Kidney epithelial cell (primary cell): ENCODE measurements around the gene OSTF1. TPM values are rescaled to one million over a fixed set of nuclear protein-coding genes. Genes with fewer than 3 reads are reported as not detected.

Source experiments
- DNase-seq: peaks from one replicate; pipeline ENCODE4 v3.0.0-alpha.2; 2010; ENCODE audit warnings: low read depth
- H3K27me3 ChIP-seq: 2 replicates; pipeline ENCODE4 v1.6.0; 2011; ENCODE audit warnings: low read length; ENCODE audit not compliant: control insufficient read depth, insufficient read depth
- H3K36me3 ChIP-seq: 2 replicates; pipeline ENCODE4 v1.5.1; 2011; ENCODE audit warnings: low read length; ENCODE audit not compliant: control insufficient read depth, insufficient read depth
- H3K4me3 ChIP-seq: 2 replicates; pipeline ENCODE4 v1.5.1; 2011; ENCODE audit warnings: low read depth, mild to moderate bottlenecking, control low read depth, low read length
- total RNA-seq: library from RNA; depleted of rRNA; stranded (reverse); fragments of >200 nt; gene quantifications from 2 replicates; pipeline ENCODE4 v1.2.3, GENCODE V29; 2015
- TF ChIP-seq, protein P1 (sequence below): IDR thresholded peaks from 2 replicates; pipeline ENCODE4 v1.5.1; 2011; ENCODE audit warnings: mild to moderate bottlenecking, moderate library complexity, low read length, control low read depth, inconsistent platforms; ENCODE audit not compliant: insufficient read depth, poor library complexity, severe bottlenecking

OSTF1 gene
- total RNA-seq, 1 donor from 2014 or later = 12.3 TPM

DNA sequence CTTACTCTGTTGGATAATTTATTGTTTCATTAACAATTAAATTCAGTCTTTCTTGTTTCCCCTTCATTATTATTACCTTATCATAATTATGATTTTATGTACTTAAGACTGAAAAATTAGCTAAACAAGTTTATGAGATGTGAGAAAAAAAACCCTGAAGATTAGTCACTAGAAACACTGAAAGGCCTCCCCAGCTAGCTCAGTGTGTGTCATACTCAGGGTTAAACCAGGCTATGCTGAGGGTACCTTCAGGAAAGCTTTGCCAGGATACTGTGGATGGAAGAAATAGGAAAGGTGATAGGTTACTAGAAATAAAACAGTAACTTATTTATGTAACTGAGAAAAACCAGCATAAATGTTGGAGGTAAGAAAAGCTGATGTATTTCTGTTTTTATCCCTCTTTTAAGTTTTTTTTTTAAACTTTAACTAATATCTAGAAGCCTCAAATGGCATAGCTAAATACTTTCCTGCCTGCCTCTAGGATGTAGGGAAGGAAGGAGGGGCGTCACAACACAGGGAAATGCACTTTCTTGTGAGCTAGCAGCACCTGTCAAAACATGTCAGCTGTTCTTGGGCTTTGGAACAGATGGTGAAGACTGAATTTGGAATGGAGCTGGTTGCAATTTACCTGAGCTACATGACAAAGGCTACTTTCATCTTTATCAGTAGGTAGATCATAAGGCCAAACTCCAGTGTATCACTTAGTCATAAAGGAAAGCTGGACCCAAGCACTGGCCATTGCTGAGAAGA, 24.6 kb upstream of the OSTF1 start:
- Histone ChIP-seq H3K36me3 (no peaks in the 10 kb centered on the region), H3K27me3 (no peaks in the 10 kb centered on the region), H3K4me3 (no peak overlapping the region)
- no peak for DNase-seq
- TF ChIP-seq, protein P1, sequence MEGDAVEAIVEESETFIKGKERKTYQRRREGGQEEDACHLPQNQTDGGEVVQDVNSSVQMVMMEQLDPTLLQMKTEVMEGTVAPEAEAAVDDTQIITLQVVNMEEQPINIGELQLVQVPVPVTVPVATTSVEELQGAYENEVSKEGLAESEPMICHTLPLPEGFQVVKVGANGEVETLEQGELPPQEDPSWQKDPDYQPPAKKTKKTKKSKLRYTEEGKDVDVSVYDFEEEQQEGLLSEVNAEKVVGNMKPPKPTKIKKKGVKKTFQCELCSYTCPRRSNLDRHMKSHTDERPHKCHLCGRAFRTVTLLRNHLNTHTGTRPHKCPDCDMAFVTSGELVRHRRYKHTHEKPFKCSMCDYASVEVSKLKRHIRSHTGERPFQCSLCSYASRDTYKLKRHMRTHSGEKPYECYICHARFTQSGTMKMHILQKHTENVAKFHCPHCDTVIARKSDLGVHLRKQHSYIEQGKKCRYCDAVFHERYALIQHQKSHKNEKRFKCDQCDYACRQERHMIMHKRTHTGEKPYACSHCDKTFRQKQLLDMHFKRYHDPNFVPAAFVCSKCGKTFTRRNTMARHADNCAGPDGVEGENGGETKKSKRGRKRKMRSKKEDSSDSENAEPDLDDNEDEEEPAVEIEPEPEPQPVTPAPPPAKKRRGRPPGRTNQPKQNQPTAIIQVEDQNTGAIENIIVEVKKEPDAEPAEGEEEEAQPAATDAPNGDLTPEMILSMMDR = no peak

DNA sequence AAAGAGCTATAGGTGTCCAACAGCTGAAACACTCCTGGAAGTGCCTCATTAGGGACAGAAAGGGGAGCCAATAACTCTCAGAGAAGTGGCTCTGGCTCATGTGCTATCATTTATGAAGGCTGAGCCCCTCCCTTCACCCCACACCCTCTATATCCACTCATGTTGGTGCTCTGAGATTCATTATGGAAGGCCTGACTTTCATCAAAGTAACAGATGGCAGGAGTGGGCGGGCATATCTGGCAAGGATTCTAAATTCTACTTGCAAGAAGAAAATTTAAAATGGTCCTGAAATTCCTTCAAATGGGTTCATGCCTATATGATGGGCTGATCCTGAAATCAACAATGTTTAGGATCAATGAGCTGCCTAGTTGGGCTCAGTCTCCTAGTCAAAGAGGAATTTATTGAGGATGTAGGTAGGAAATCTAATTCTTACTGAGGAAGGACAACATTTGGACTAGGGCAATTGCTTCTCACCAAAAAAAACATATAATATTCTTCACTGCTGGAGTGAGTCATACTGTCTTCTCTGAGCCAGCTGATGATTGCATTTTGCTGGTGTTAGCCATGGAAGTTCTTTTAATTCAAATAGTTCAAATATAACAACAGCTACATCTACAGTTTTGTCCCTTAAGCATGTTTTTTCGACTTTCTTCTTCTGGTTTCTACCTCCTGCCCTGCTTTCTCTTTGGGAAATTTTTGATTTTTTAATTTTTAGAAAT, 23.8 kb upstream of the OSTF1 start:
- TF ChIP-seq, protein P1 = no peak
- Histone ChIP-seq H3K36me3 (no peaks in the 10 kb centered on the region), H3K27me3 (no peaks in the 10 kb centered on the region), H3K4me3 (no peak overlapping the region)
- no peak for DNase-seq

DNA sequence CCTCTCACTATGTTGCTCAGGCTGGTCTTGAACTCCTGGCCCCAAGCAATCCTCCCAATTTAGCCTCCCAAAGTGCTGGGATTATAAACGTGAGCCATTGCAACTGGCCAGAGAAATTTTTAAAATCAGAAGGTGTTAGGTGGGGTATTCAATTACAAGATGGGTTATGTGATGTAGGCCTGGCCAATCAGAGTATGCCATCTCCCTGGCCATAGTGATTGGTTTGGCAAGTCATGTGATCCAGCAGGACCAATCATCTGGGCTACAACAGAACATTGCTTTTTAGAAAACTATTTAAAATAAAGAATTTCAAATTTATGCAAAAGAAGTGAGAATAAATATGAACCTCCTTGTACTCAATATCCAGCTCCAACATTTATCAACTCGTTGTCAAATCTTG, 22.8 kb upstream of the OSTF1 start:
- H3K27me3 ChIP-seq = no peaks in the 10 kb centered on the region
- TF ChIP-seq, protein P1 = no peak
- no peak overlapping the region for H3K4me3 ChIP-seq
- DNase-seq = no peak
- H3K36me3 ChIP-seq = no peaks in the 10 kb centered on the region

DNA sequence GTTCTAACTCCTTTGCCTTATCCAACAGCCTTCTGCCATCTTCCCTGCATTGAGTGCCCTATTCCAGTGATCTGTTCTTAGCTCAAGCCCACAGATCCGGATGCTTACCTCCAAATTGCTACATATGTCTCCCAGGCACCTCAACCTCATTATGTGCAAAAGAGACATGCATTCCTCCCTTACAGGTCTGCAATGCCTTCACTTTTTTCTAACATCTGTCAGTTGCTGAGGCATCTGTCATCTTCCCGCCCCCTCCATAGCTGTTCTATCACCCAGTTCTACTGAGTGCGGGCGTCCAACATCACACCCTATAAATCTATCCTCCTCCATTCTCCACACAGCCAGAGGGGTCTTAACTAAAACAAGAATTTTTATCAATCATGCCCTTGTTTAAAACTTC, 20.4 kb upstream of the OSTF1 start:
- Histone ChIP-seq H3K36me3 (no peaks in the 10 kb centered on the region), H3K27me3 (no peaks in the 10 kb centered on the region), H3K4me3 (no peak overlapping the region)
- TF ChIP-seq, protein P1 = no peak
- DNase-seq = no peak

DNA sequence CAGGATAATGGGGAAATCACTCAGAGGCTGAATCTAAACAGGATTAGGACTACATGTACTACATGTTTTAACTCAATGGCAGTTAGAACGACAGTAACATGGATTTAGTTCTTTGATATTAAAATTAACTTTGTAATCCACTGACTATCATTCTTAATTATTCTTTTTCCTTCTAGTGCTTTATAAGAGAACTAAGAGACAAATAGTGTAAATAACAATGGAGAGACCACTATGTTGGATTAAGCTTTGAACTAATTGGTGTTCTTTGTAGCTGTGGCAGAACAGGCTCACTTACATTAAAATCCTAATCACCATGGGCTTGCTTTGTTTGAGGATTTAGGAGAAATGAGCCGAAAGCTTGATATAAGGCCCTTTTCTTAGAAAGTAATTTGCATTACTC, 19.1 kb upstream of the OSTF1 start:
- TF ChIP-seq, protein P1 = no peak
- DNase-seq = no peak
- H3K4me3 ChIP-seq = no peak overlapping the region
- no peaks in the 10 kb centered on the region for H3K36me3 ChIP-seq
- H3K27me3 ChIP-seq = no peaks in the 10 kb centered on the region
